ENCODE measurements around the gene SMARCC1. TPM values are rescaled to one million over a fixed set of nuclear protein-coding genes. Genes with fewer than 3 reads are reported as not detected.

Gene SMARCC1
- total RNA-seq, 6 donors from 2014 or later = 33.1 to 58.2 (median 49.4) TPM

- no peak for TF ChIP-seq CTCF (IDR thresholded peaks at IDR 0.05)
- TF ChIP-seq POLR2AphosphoS5 (IDR thresholded peaks at IDR 0.05) = no peak
- no peak for TF ChIP-seq POLR2A (IDR thresholded peaks at IDR 0.05)
- no peak for TF ChIP-seq EP300 (IDR thresholded peaks at IDR 0.05)
- ATAC-seq (ENCODE audit: low FRiP score in 2 of 2) (no peak), DNase-seq (no peak)
- Histone ChIP-seq H3K4me3 (no peak overlapping the region), H3K27me3 (no peaks in the 10 kb centered on the region), H3K36me3 (peaks cover 4 to 68% (median 27%) of the 10 kb centered on the region in 4 donors), H3K4me1 (peaks cover 0 to 1% (median 0%) of the 10 kb centered on the region in 4 donors), H3K27ac (no peak overlapping the region), H3K9me3 (no peaks in the 10 kb centered on the region)
- WGBS, 2 donors = 94 to 97% methylated on average over 5 of the region's 5 CpGs
These were observed 175.5 kb downstream of the SMARCC1 start for GRCh38 chr3:47606165-47606564.

- H3K4me1 ChIP-seq = no peaks in the 10 kb centered on the region
- no peak for DNase-seq
- no peak for TF ChIP-seq CTCF (IDR thresholded peaks at IDR 0.05)
- 48 to 96% methylated on average over 2 of the region's 2 CpGs for WGBS, 2 donors
- no peaks in the 10 kb centered on the region for H3K27me3 ChIP-seq
- peak overlapping the region in 1 of 4 donors; percentile 12 for H3K4me3 ChIP-seq
- no peaks in the 10 kb centered on the region for H3K9me3 ChIP-seq
- H3K36me3 ChIP-seq = peaks cover 4 to 68% (median 26%) of the 10 kb centered on the region in 4 donors
- H3K27ac ChIP-seq = no peak overlapping the region
- no peak for ATAC-seq (ENCODE audit: low FRiP score in 2 of 2)
These were observed 176.0 kb downstream of the SMARCC1 start for GRCh38 chr3:47605652-47606051.

- no peaks in the 10 kb centered on the region for H3K27me3 ChIP-seq
- H3K4me1 ChIP-seq = no peaks in the 10 kb centered on the region
- H3K27ac ChIP-seq = no peak overlapping the region
- H3K9me3 ChIP-seq = no peaks in the 10 kb centered on the region
- ATAC-seq (ENCODE audit: low FRiP score in 2 of 2) = no peak
- peaks cover 7 to 63% (median 17%) of the 10 kb centered on the region in 4 donors for H3K36me3 ChIP-seq
- H3K4me3 ChIP-seq = no peak overlapping the region
- WGBS, 2 donors = 81 to 94% methylated on average over 2 of the region's 2 CpGs
- no peak for TF ChIP-seq CTCF (IDR thresholded peaks at IDR 0.05)
- TF ChIP-seq POLR2A (IDR thresholded peaks at IDR 0.05) = no peak
- DNase-seq = no peak
These were observed 177.5 kb downstream of the SMARCC1 start for GRCh38 chr3:47604145-47604544.

DNA sequence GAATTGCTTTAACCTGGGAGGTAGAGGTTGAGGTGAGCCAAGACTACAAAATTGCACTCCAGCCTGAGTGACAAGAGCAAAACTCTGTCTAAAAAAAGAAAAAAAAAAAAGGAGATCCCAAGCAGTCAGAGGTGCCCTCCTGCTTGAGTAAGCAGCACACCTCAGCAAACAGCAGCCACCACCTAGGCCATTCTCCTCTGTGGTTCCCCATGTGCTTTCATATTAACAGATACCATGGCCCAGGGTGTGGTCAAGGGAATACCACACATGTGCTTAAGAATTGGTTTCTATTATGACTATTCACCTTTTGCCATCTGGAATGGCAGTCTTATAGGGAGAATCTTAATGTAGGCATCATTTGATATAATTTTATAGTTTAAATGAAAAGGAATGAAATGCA, 178.4 kb downstream of the SMARCC1 start:
- Histone ChIP-seq H3K27ac (no peak overlapping the region), H3K9me3 (no peaks in the 10 kb centered on the region), H3K36me3 (peaks cover 7 to 55% (median 13%) of the 10 kb centered on the region in 4 donors), H3K27me3 (no peaks in the 10 kb centered on the region), H3K4me3 (no peak overlapping the region), H3K4me1 (no peaks in the 10 kb centered on the region)
- TF ChIP-seq EP300 (IDR thresholded peaks at IDR 0.05) (no peak), POLR2AphosphoS5 (IDR thresholded peaks at IDR 0.05) (no peak), CTCF (IDR thresholded peaks at IDR 0.05) (no peak), POLR2A (IDR thresholded peaks at IDR 0.05) (no peak)
- DNase-seq = no peak
- no peak for ATAC-seq (ENCODE audit: low FRiP score in 2 of 2)

DNA sequence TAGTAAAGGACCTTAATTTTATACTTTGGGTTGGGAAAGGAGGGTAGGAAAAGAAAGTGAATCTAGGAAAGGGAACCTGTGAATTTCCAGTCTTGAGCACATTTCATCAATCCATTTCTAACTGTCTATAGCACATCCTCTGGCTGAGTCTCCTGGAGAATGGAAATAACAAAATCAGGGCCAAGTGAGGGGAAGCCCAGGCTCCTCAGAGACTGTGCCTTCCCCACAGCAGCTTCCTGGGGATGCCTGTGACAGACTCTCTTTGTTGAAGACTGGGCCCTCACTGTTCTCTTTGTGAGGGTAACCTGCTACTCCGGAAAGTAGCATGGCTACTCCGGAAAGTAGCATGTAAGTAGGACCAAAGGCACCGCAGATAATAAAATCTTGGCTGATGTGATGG, 180.4 kb downstream of the SMARCC1 start:
- WGBS, 2 donors = 97 to 98% methylated on average over 3 of the region's 3 CpGs
- TF ChIP-seq POLR2AphosphoS5 (IDR thresholded peaks at IDR 0.05) (no peak), POLR2A (IDR thresholded peaks at IDR 0.05) (no peak), CTCF (IDR thresholded peaks at IDR 0.05) (no peak), EP300 (IDR thresholded peaks at IDR 0.05) (no peak)

More for the DNA sequence above, 180.4 kb downstream of the SMARCC1 start:
- H3K27me3 ChIP-seq = no peaks in the 10 kb centered on the region
- ATAC-seq (ENCODE audit: low FRiP score in 2 of 2) = no peak
- peaks cover 5 to 41% (median 10%) of the 10 kb centered on the region in 4 donors for H3K36me3 ChIP-seq
- H3K27ac ChIP-seq = no peak overlapping the region
- H3K4me1 ChIP-seq = no peaks in the 10 kb centered on the region
- H3K9me3 ChIP-seq = no peaks in the 10 kb centered on the region
- no peak for DNase-seq
- H3K4me3 ChIP-seq = no peak overlapping the region

All from upper lobe of left lung (tissue), 6 donors.